ENCODE data around the gene PIGT.
A peak's percentile ranks its signal among the peaks of the same experiment; 100 is the strongest.

Gene PIGT

DNA sequence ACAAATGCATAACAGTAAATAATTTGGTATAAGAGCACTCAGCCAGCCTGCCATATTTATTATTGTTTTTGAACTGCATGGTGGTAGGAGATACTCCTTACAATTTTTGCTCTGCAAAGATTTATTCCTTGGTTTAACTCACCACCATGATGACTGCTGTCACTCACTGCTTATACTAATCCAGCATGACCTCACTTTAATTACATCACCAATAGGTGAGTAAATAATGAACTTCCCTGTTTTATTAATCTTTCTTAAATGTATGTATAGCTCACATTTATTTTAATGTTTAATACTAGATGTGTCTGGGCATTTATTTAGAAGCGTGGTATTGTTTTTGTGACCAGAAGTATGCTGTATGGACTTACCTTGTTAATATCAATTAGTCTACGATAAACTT, 25.0 kb upstream of the PIGT start:
- Mint-ChIP-seq H3K9me3 (peaks cover 6% of the 10 kb centered on the region), H3K4me3 (no peak overlapping the region), H3K36me3 (peaks cover 41% of the 10 kb centered on the region), H3K4me1 (peaks cover 8% of the 10 kb centered on the region), H3K27me3 (no peaks in the 10 kb centered on the region), H3K27ac (no peak overlapping the region)
- no peak for ATAC-seq

- Mint-ChIP-seq H3K27ac (no peak overlapping the region), H3K4me1 (peaks cover 8% of the 10 kb centered on the region), H3K4me3 (no peak overlapping the region), H3K9me3 (peaks cover 6% of the 10 kb centered on the region), H3K36me3 (peaks cover 38% of the 10 kb centered on the region), H3K27me3 (no peaks in the 10 kb centered on the region)
- no peak for ATAC-seq
These were observed 24.4 kb upstream of the PIGT start for GRCh38 chr20:45391559-45391958.

- Mint-ChIP-seq H3K27ac (no peak overlapping the region), H3K4me3 (no peak overlapping the region), H3K4me1 (no peaks in the 10 kb centered on the region), H3K9me3 (peaks cover 3% of the 10 kb centered on the region), H3K36me3 (peaks cover 26% of the 10 kb centered on the region), H3K27me3 (no peaks in the 10 kb centered on the region)
- no peak for ATAC-seq
These were observed 23.2 kb upstream of the PIGT start for GRCh38 chr20:45392733-45393132.

- ATAC-seq = no peak
- no peak overlapping the region for H3K27ac Mint-ChIP-seq
- peaks cover 28% of the 10 kb centered on the region for H3K36me3 Mint-ChIP-seq
- H3K27me3 Mint-ChIP-seq = no peaks in the 10 kb centered on the region
- no peak overlapping the region for H3K4me3 Mint-ChIP-seq
- H3K4me1 Mint-ChIP-seq = no peaks in the 10 kb centered on the region
- H3K9me3 Mint-ChIP-seq = peaks cover 9% of the 10 kb centered on the region
These were observed 21.5 kb upstream of the PIGT start for GRCh38 chr20:45394221-45395113.

DNA sequence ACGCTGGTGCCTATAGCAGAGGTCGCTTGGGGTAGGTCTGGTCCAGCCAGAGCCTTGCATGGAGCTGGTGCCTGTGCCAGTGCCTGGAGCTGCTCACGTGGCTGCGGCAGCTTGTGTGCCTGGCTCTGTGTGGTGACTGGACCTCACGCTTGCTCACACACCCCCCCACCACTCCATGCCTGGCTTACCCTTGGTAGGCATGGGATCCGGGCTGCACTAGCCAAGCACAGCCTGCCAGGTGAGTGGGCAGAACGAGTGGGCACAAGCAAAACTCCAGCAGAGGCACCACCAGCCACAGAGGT, 20.9 kb upstream of the PIGT start:
- peaks cover 15% of the 10 kb centered on the region for H3K9me3 Mint-ChIP-seq
- no peaks in the 10 kb centered on the region for H3K4me1 Mint-ChIP-seq
- no peaks in the 10 kb centered on the region for H3K27me3 Mint-ChIP-seq
- H3K27ac Mint-ChIP-seq = no peak overlapping the region
- ATAC-seq = no peak
- no peak overlapping the region for H3K4me3 Mint-ChIP-seq
- peaks cover 34% of the 10 kb centered on the region for H3K36me3 Mint-ChIP-seq

GRCh38 chr20:45399018-45399417, 16.9 kb upstream of the PIGT start:
- Mint-ChIP-seq H3K27me3 (no peaks in the 10 kb centered on the region), H3K4me3 (no peak overlapping the region), H3K4me1 (no peaks in the 10 kb centered on the region), H3K27ac (no peak overlapping the region), H3K36me3 (peaks cover 61% of the 10 kb centered on the region), H3K9me3 (peaks cover 19% of the 10 kb centered on the region)
- no peak for ATAC-seq

DNA sequence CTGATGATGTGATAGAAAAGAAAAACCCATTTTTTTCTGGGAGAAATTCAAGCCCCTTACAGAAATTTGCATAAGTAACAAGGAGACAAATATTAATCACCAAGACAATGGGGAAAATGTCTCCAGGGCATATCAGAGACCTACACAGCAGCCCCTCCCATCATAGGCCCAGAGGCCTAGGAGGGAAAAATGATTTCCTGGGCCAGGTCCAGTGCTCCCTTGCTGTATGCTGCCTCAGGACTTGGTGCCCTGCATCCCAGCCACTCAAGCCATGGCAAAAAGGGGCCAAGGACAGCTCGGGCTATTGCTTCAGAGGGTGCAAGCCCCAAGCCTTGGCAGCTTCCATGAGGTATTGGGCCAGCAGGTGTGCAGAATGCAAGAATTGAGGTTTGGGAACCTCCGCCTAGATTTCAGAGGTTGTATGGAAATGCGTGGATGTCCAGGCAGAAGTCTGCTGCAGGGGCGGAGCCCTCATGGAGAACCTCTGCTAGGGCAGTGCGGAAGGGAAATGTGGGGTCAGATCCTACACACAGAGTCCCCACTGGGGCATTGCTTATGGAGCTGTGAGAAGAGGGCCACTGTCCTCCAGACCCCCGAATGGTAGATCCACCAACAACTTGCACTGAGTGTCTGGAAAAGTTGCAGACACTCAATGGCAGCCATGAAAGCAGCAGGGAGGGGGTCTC, 15.5 kb upstream of the PIGT start:
- peaks cover 9% of the 10 kb centered on the region for H3K4me1 Mint-ChIP-seq
- H3K4me3 Mint-ChIP-seq = no peak overlapping the region
- no peak for ATAC-seq
- peaks cover 57% of the 10 kb centered on the region for H3K36me3 Mint-ChIP-seq
- H3K9me3 Mint-ChIP-seq = peaks cover 19% of the 10 kb centered on the region
- no peak overlapping the region for H3K27ac Mint-ChIP-seq
- no peaks in the 10 kb centered on the region for H3K27me3 Mint-ChIP-seq

- Mint-ChIP-seq H3K27me3 (no peaks in the 10 kb centered on the region), H3K4me1 (peaks cover 23% of the 10 kb centered on the region), H3K4me3 (no peak overlapping the region), H3K27ac (no peak overlapping the region), H3K9me3 (peaks cover 19% of the 10 kb centered on the region), H3K36me3 (peaks cover 51% of the 10 kb centered on the region)
- ATAC-seq = no peak
These were observed 13.0 kb upstream of the PIGT start for GRCh38 chr20:45402946-45403345.

- ATAC-seq = no peak
- Mint-ChIP-seq H3K4me1 (peaks cover 33% of the 10 kb centered on the region), H3K27me3 (no peaks in the 10 kb centered on the region), H3K36me3 (peaks cover 39% of the 10 kb centered on the region), H3K4me3 (peak overlapping the region; percentile 59), H3K27ac (no peak overlapping the region), H3K9me3 (peaks cover 10% of the 10 kb centered on the region)
These were observed 11.5 kb upstream of the PIGT start for GRCh38 chr20:45404438-45404837.

- Mint-ChIP-seq H3K9me3 (peaks cover 4% of the 10 kb centered on the region), H3K27ac (peak overlapping the region; percentile 75), H3K27me3 (no peaks in the 10 kb centered on the region), H3K36me3 (peaks cover 36% of the 10 kb centered on the region), H3K4me3 (peak overlapping the region; percentile 81), H3K4me1 (peaks cover 33% of the 10 kb centered on the region)
- peak; percentile 55 for ATAC-seq
These were observed 10.2 kb upstream of the PIGT start for GRCh38 chr20:45405571-45406259.

DNA sequence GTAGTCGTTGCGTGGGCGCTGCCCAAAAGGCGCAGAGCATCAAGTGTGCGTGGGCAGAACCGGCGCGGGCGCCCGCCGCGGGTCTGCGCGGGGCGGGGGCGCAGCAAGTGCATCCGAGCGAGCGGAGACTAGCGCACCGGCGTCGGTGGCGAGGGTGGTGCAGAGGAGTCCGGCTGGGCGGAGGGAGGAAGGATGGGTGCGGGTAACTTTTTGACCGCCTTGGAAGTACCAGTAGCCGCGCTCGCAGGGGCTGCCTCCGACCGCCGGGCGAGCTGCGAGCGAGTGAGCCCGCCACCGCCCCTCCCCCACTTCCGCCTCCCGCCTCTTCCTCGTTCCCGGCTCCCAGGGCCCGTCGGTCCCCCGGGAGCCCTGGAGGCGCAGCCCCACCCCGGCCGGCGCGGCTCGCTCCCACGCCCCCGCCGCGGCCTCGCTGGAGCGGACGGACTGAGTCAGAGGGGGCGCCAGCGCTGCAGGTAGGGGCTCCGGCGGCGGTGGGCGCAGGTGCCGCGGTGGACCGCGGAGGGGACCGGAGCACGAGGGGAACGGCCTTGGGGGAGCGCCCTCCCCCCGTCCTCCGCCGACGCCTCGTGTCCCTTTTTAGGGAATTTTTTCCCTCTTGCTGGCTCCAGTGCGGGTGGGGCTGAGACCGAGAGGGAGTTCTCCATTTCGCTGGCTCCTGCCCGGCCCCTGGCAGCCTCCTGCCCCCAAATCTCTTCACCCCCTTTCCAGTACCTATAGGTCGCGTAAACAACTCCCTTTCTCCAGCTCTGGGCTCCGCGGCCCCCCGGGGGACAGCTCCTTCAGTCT, 9.5 kb upstream of the PIGT start:
- H3K27me3 Mint-ChIP-seq = no peaks in the 10 kb centered on the region
- H3K36me3 Mint-ChIP-seq = peaks cover 37% of the 10 kb centered on the region
- peak overlapping the region; percentile 82 for H3K4me3 Mint-ChIP-seq
- peak; percentile 65 for ATAC-seq
- H3K9me3 Mint-ChIP-seq = peaks cover 4% of the 10 kb centered on the region
- H3K4me1 Mint-ChIP-seq = peaks cover 33% of the 10 kb centered on the region
- peak overlapping the region; percentile 75 for H3K27ac Mint-ChIP-seq

GRCh38 chr20:45407067-45407745, 8.7 kb upstream of the PIGT start:
- Mint-ChIP-seq H3K4me3 (peak overlapping the region; percentile 82), H3K27me3 (no peaks in the 10 kb centered on the region), H3K9me3 (no peaks in the 10 kb centered on the region), H3K27ac (peak overlapping the region; percentile 75), H3K4me1 (peaks cover 33% of the 10 kb centered on the region), H3K36me3 (peaks cover 36% of the 10 kb centered on the region)
- peak; percentile 2 for ATAC-seq

DNA sequence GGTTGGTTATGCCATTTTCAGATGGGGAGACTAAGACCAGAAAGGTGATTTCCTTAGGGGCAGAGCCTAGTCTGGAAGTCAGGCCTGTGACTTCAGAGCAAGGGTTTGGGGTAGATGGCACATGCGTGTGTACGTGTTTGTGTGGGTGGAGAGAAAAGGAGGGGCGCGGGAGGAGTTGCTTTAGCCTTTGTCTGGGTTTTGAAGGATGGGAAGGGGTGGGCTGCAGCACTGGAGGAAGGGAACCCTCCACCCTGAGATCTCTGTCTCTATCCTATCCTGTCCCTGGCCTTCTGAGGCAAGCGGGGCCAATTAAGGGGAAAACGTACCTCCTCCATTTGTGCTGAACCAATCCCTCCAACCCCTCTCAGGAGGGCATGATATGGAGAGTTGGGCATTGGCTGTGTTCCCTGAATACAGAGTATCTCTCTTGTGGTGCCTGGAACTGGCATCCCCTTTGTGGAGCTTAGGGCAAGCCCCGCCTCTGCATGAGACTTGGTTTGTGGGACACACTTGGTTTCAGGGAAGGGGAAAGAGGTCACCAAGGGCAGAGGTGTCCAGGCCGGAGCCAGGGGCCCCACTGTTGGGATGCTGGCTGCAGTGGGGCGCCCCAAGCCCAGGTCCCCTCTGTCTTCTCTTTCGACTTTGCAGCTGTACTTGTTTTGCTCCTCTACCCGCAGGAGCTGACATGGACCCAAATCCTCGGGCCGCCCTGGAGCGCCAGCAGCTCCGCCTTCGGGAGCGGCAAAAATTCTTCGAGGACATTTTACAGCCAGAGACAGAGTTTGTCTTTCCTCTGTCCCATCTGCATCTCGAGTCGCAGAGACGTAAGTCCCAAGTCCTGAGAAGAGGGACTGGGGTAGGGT, 7.9 kb upstream of the PIGT start, which contains the start of gene DBNDD2:
Gene DBNDD2 (plus strand): TSS at position 507 of the 863 bp plus-strand sequence. CDS start 179 bp downstream, at position 686.
- peak within 1 kb of the TSS; percentile 75 for H3K27ac Mint-ChIP-seq
- peaks cover 29% of the 10 kb centered on the region for H3K36me3 Mint-ChIP-seq
- no peaks in the 10 kb centered on the region for H3K9me3 Mint-ChIP-seq
- peaks cover 33% of the 10 kb centered on the region for H3K4me1 Mint-ChIP-seq
- no peak for ATAC-seq
- H3K27me3 Mint-ChIP-seq = no peaks in the 10 kb centered on the region
- H3K4me3 Mint-ChIP-seq = peak within 1 kb of the TSS; percentile 82

All from stimulated activated memory B cell treated with anti-CD40 and anti-IgM and Interleukin-4, amounts not matched to agents 10 μg/mL and 1 μg/mL and 100 μg/mL, for 72 hours (primary cell).